ENCODE data around the gene FOXL3. TPM values are rescaled to one million over a fixed set of nuclear protein-coding genes. Genes with fewer than 3 reads are reported as not detected.

The FOXL3 gene
- total RNA-seq, 1 experiment from 2014 or later, result not detected

- CTCF ChIA-PET, result no interaction called here
- no peak overlapping the region for H2AFZ ChIP-seq (ENCODE audit: low read depth, low read length, poor library complexity, severe bottlenecking)
- no peak for ATAC-seq
- POLR2A ChIA-PET, result no interaction called here
- DNase-seq (ENCODE audit: low read depth, low spot score), result no peak
- TF ChIP-seq EGR1 (IDR thresholded peaks at IDR 0.05; ENCODE audit: low read depth) (no peak), POLR2A (IDR thresholded peaks at IDR 0.05; ENCODE audit: borderline replicate concordance, extremely low read depth, insufficient read depth, insufficient read length) (no peak), ATF3 (IDR thresholded peaks at IDR 0.05) (no peak), RAD21 (IDR thresholded peaks at IDR 0.05; ENCODE audit: low read depth) (no peak), SRF (IDR thresholded peaks at IDR 0.05; ENCODE audit: low read depth) (no peak), EZH2phosphoT487 (IDR thresholded peaks at IDR 0.05; ENCODE audit: borderline replicate concordance) (no peak), CTCF (IDR thresholded peaks at IDR 0.05 in 2 of 3, conservative IDR thresholded peaks at IDR 0.05 in 1 of 3; ENCODE audit: borderline replicate concordance in 1 of 3, insufficient read depth in 1 of 3, low read depth in 2 of 3, low read length in 2 of 3) (no peak), MAX (IDR thresholded peaks at IDR 0.05) (no peak), YY1 (IDR thresholded peaks at IDR 0.05; ENCODE audit: extremely low read depth, insufficient replicate concordance, low read depth, low read length) (no peak), ELF1 (IDR thresholded peaks at IDR 0.05; ENCODE audit: borderline replicate concordance, low read depth) (no peak), REST (IDR thresholded peaks at IDR 0.05; ENCODE audit: low read depth) (no peak)
- H3K4me2 ChIP-seq (ENCODE audit: low read length), result no peak overlapping the region
- H3K4me1 ChIP-seq (ENCODE audit: control insufficient read depth in 1 of 2, insufficient read depth in 2 of 2, low read length in 2 of 2), result no peaks in the 10 kb centered on the region
- no peak overlapping the region for H3K4me3 ChIP-seq (replicated peaks in 1 of 2; ENCODE audit: low read depth in 1 of 2, low read length in 2 of 2)
- no peaks in the 10 kb centered on the region for H3K9me2 ChIP-seq (ENCODE audit: insufficient read depth)
- H3K27me3 ChIP-seq (ENCODE audit: insufficient read depth, low read length), result no peaks in the 10 kb centered on the region
- no peaks in the 10 kb centered on the region for H3K36me3 ChIP-seq (ENCODE audit: control insufficient read depth in 1 of 2, insufficient read depth in 2 of 2, low read length in 2 of 2)
- H4K20me1 ChIP-seq (ENCODE audit: insufficient read depth), result no peaks in the 10 kb centered on the region
- RAD21 ChIA-PET (ENCODE audit: low non-redundant PET in 1 of 2, low total read pairs in 2 of 2, uncharacterized antibody in 2 of 2, unreplicated experiment in 2 of 2), result no interaction called here
- H3K79me2 ChIP-seq (ENCODE audit: insufficient read depth, low read length), result no peaks in the 10 kb centered on the region
- H3K9me3 ChIP-seq (ENCODE audit: control insufficient read depth in 1 of 2, insufficient read depth in 1 of 2, low read depth in 1 of 2, low read length in 2 of 2), result no peaks in the 10 kb centered on the region
- no peak overlapping the region for H3K27ac ChIP-seq (ENCODE audit: low read depth, low read length)
- BruUV-seq (replicated peaks), result no TSS peak
- intact Hi-C loops (cut with micrococcal nuclease), result no loop called here
- H3K9ac ChIP-seq (ENCODE audit: low read length), result no peak overlapping the region
These were observed 9.2 kb downstream of the FOXL3 start for GRCh38 chr7:299169-299568.
